Immature natural killer cell (primary cell): ENCODE data around the gene C10orf88. TPM values are rescaled to one million over a fixed set of nuclear protein-coding genes. Genes with fewer than 3 reads are reported as not detected.

Source experiments
- polyA plus RNA-seq, 3 donors: library from polyadenylated mRNA; unstranded; fragments of 300-500 nt; fragmentation: Illumina TruSeq; gene quantifications; one replicate each; pipeline ENCODE4 v1.2.3, GENCODE V29; 2021

Gene C10orf88
- polyA plus RNA-seq, 3 donors from 2014 or later: 4.3 to 8.2 (median 5.9) TPM

Other genes starting within 250 kb of the C10orf88 start
- under 1 TPM in 2 of 3 donors, not detected in 1; 0.53 to 0.82 TPM for gene CUZD1, start 108.4 kb downstream of the C10orf88 start, polyA plus RNA-seq
- gene FAM24B, start 74.6 kb downstream of the C10orf88 start, polyA plus RNA-seq: 10 to 100 TPM in 1 of 3 donors, 1 to 10 TPM in 2; 3.6 to 13.3 (median 5.5) TPM
- not detected for gene FAM24A, start 43.6 kb downstream of the C10orf88 start, polyA plus RNA-seq
- 10 to 100 TPM in 1 of 3 donors, 1 to 10 TPM in 2; 8.4 to 15.4 (median 9.5) TPM for gene PSTK, start 26.2 kb upstream of the C10orf88 start, polyA plus RNA-seq
- 10 to 100 TPM in 2 of 3 donors, 1 to 10 TPM in 1; 5.3 to 16.0 (median 12.2) TPM for gene IKZF5, start 54.6 kb upstream of the C10orf88 start, polyA plus RNA-seq
- gene ACADSB, start 54.8 kb upstream of the C10orf88 start, polyA plus RNA-seq: 10 to 100 TPM; 22.7 to 41.7 (median 30.1) TPM
- gene HMX3, start 181.7 kb upstream of the C10orf88 start, polyA plus RNA-seq: not detected
- gene HMX2, start 193.9 kb upstream of the C10orf88 start, polyA plus RNA-seq: not detected
- 100 to 1,000 TPM; 203 to 348 (median 203) TPM for gene BUB3, start 200.2 kb upstream of the C10orf88 start, polyA plus RNA-seq